Calu3 (cell line): Measurements from ENCODE around the gene PLCH2. TPM values are rescaled to one million over a fixed set of nuclear protein-coding genes. Genes with fewer than 3 reads are reported as not detected.

Experiments
- BruUV-seq: library from RNA; stranded (reverse); fragments of 400-500 nt; replicated peaks from 2 replicates; lab custom pipeline; 2021; lab: Mats Ljungman, UMichigan
- CTCF ChIA-PET: fragments of 300-600 bp; sonication (Branson Sonifier 250); formaldehyde crosslinking; loops from one replicate; lab custom pipeline; 2022; ENCODE audit warnings: antibody characterized with exemption; lab: Charles Lee
- DNase-seq: peaks from one replicate; pipeline ENCODE4 v3.0.0; 2022
- H3K27ac Mint-ChIP-seq: one replicate; pipeline ENCODE4 v1.8.0; 2022; ENCODE audit warnings: mixed read lengths; ENCODE audit not compliant: unreplicated experiment
- H3K27me3 Mint-ChIP-seq: one replicate; pipeline ENCODE4 v1.8.0; 2022; ENCODE audit warnings: mixed read lengths; ENCODE audit not compliant: unreplicated experiment
- H3K36me3 Mint-ChIP-seq: one replicate; pipeline ENCODE4 v1.8.0; 2022; ENCODE audit warnings: mild to moderate bottlenecking, moderate library complexity, mixed read lengths; ENCODE audit not compliant: insufficient read depth, unreplicated experiment
- H3K4me1 Mint-ChIP-seq: one replicate; pipeline ENCODE4 v1.8.0; 2022; ENCODE audit warnings: mild to moderate bottlenecking, low read depth, mixed read lengths; ENCODE audit not compliant: unreplicated experiment
- H3K4me3 Mint-ChIP-seq: one replicate; pipeline ENCODE4 v1.8.0; 2022; ENCODE audit warnings: mild to moderate bottlenecking, low read depth, moderate library complexity, mixed read lengths; ENCODE audit not compliant: unreplicated experiment
- H3K9me3 Mint-ChIP-seq: one replicate; pipeline ENCODE4 v1.8.0; 2022; ENCODE audit warnings: low read depth, mixed read lengths; ENCODE audit not compliant: unreplicated experiment
- intact Hi-C: fragments of 100-400 bp; cut with micrococcal nuclease; formaldehyde crosslinking; loops from one replicate; pipeline ENCODE4 v1.10.0; 2022; ENCODE audit not compliant: unreplicated experiment
- total RNA-seq: library from RNA; stranded (reverse); gene quantifications from 2 replicates; pipeline ENCODE4 v1.2.3, GENCODE V29; 2022
- TF ChIP-seq, protein P1 (sequence below): fragments of 200-600 bp; IDR thresholded peaks from one replicate; pipeline ENCODE4 v1.8.0; 2022; ENCODE audit warnings: antibody characterized with exemption; ENCODE audit not compliant: unreplicated experiment

Gene PLCH2
- total RNA-seq, 1 experiment from 2014 or later = 3.1 TPM

DNA sequence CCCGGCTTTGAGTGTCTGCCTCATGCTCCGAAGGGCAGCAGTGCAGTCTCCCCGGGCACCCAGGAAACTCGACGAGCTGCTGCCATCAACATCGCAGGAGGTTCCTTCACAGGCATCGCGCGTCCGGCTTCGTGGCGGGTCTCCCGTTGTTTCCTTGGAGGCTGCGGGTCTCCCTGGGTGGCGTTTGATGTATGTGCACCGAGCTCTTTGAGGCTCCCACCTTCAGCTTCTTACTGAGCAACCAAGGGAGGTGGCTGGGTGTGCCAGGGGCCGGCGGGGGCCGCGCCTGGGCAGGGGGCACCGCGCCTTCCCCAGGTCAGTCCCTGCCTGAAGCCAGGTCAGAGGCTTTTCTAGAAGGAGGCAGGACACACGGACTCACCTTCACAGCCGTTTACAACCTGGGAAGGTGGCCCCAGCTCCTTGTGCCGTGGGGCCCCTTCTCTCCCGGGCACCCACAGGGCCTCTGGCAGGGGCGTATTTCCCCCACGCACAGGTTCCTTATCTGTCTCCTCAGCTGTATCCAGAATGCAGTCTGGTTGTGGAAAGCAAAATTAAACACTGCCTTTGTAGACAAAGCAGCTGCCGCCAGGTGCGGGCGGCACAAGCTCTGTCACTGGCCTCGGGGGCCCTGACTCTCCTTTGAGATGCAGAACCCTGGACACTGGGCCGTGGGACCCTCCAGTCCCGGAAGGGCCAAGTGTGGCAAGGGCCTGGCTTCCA lies 42.0 kb upstream of the PLCH2 start:
- no TSS peak for BruUV-seq
- no peak overlapping the region for H3K27ac Mint-ChIP-seq
- TF ChIP-seq, protein P1, sequence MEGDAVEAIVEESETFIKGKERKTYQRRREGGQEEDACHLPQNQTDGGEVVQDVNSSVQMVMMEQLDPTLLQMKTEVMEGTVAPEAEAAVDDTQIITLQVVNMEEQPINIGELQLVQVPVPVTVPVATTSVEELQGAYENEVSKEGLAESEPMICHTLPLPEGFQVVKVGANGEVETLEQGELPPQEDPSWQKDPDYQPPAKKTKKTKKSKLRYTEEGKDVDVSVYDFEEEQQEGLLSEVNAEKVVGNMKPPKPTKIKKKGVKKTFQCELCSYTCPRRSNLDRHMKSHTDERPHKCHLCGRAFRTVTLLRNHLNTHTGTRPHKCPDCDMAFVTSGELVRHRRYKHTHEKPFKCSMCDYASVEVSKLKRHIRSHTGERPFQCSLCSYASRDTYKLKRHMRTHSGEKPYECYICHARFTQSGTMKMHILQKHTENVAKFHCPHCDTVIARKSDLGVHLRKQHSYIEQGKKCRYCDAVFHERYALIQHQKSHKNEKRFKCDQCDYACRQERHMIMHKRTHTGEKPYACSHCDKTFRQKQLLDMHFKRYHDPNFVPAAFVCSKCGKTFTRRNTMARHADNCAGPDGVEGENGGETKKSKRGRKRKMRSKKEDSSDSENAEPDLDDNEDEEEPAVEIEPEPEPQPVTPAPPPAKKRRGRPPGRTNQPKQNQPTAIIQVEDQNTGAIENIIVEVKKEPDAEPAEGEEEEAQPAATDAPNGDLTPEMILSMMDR = no peak

DNA sequence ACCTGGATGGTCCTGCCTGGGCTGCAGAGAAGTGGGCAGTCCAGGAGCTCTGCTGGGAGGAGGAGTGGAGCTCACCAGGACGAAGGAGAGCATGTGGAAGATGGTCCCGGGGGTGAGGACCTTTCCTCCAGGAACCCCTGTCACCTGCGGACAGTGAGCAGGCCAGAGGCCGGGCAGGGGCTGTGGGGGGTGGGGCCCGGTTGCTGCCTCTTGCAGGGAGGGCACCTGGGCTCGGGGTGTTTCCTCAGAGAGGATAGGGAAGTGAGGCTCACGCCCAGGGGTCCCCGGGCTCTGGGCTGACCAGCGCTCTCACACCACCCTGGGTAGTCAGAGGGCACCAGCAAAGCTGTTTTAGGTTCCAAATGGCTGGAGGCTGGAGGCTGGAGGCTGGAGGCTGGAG lies 41.0 kb upstream of the PLCH2 start:
- TF ChIP-seq, protein P1 = no peak
- Mint-ChIP-seq H3K4me1 (no peaks in the 10 kb centered on the region), H3K9me3 (no peaks in the 10 kb centered on the region), H3K27me3 (peaks cover 31% of the 10 kb centered on the region), H3K27ac (no peak overlapping the region), H3K36me3 (no peaks in the 10 kb centered on the region), H3K4me3 (no peak overlapping the region)
- CTCF ChIA-PET = no interaction called here
- DNase-seq = no peak
- intact Hi-C loops = no loop called here
- BruUV-seq = no TSS peak

More for the DNA sequence above, 42.0 kb upstream of the PLCH2 start:
- no peaks in the 10 kb centered on the region for H3K4me1 Mint-ChIP-seq
- intact Hi-C loops = no loop called here
- H3K4me3 Mint-ChIP-seq = no peak overlapping the region
- no peak for DNase-seq
- H3K9me3 Mint-ChIP-seq = no peaks in the 10 kb centered on the region
- peaks cover 31% of the 10 kb centered on the region for H3K27me3 Mint-ChIP-seq
- CTCF ChIA-PET = no interaction called here
- no peaks in the 10 kb centered on the region for H3K36me3 Mint-ChIP-seq

DNA sequence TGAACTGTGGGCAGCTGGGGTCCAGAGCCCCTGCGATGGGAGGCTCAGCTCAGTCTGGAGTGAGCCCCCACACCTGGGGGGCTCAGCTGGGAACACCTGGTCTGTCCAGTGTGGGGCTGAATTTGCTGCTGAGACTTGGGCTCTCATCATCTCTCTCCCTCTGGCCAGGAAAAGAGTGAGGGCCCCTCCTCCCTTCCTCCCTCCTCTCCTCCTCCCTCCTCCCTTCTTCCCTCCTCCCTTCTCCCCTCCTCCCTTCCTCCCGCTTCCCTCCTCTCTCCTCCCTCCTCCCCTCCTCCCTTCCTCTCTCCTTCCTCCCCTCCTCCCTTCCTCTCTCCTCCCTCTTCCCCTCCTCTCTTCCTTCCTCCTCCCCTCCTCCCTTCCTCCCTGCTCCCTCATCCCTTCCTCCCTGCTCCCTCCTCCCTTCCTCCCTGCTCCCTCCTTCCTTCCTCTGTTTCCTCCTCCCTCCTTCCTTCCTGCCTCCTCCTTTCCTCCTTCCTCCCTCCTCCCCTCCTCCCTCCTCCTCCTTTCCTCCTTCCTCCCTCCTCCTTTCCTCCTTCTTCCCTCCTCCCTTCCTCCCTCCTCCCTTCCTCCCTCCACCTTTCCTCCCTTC lies 40.2 kb upstream of the PLCH2 start:
- BruUV-seq = no TSS peak
- Mint-ChIP-seq H3K36me3 (no peaks in the 10 kb centered on the region), H3K27me3 (peaks cover 32% of the 10 kb centered on the region), H3K9me3 (no peaks in the 10 kb centered on the region), H3K27ac (no peak overlapping the region), H3K4me1 (no peaks in the 10 kb centered on the region), H3K4me3 (no peak overlapping the region)
- CTCF ChIA-PET = no interaction called here
- TF ChIP-seq, protein P1 = no peak
- no peak for DNase-seq
- intact Hi-C loops = no loop called here

DNA sequence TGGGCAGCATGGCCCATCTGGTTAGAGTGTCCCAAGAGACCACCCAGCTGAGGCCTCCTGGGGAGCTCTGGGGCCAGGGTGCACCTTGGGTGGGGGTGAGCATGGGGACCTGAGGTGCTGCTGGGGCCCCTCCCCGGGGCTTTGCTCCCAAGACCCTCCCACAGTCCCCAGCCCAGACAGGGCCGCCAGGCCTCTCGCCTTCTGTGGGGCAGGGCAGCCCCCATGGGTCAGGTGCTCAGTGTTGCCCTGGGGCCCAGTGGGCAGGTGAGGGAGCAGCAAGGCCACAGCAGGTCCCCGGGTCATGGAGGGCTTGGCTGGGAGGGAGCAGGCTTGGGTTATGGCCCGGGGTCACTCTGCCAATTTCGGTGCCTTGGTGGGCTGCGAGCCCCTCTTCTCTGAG lies 39.2 kb upstream of the PLCH2 start:
- no peak overlapping the region for H3K4me3 Mint-ChIP-seq
- BruUV-seq = no TSS peak
- intact Hi-C loops = no loop called here
- peaks cover 42% of the 10 kb centered on the region for H3K27me3 Mint-ChIP-seq
- no peak overlapping the region for H3K27ac Mint-ChIP-seq
- H3K9me3 Mint-ChIP-seq = no peaks in the 10 kb centered on the region
- H3K36me3 Mint-ChIP-seq = no peaks in the 10 kb centered on the region
- H3K4me1 Mint-ChIP-seq = no peaks in the 10 kb centered on the region
- no peak for DNase-seq
- CTCF ChIA-PET = no interaction called here
- TF ChIP-seq, protein P1 = no peak
